Upper lobe of right lung (tissue), 1 donor: Measurements from ENCODE around the gene DDR2. TPM values are rescaled to one million over a fixed set of nuclear protein-coding genes. Genes with fewer than 3 reads are reported as not detected.
"Not testable (repeated sequence)": the region's sequence is repeated elsewhere in the genome, so short reads cannot be mapped to it uniquely, and the experiment has no call there.

Source experiments
- ATAC-seq: fragments of 200-7000 bp; cut with Tn5 transposase; one replicate; pipeline ENCODE4 v1.9.1; 2020; ENCODE audit warnings: mild to moderate bottlenecking, moderate library complexity
- DNase-seq: peaks from one replicate; pipeline ENCODE4 v3.0.0-alpha.2; 2020
- H3K27ac ChIP-seq: fragments of 200-600 bp; one replicate; pipeline ENCODE4 v1.8.0; 2022
- H3K27me3 ChIP-seq: fragments of 200-600 bp; one replicate; pipeline ENCODE4 v1.8.0; 2022; ENCODE audit warnings: mild to moderate bottlenecking
- H3K36me3 ChIP-seq: fragments of 200-600 bp; one replicate; pipeline ENCODE4 v1.8.0; 2022
- H3K4me1 ChIP-seq: fragments of 200-600 bp; one replicate; pipeline ENCODE4 v1.8.0; 2022
- H3K4me3 ChIP-seq: fragments of 200-600 bp; one replicate; pipeline ENCODE4 v1.8.0; 2022; ENCODE audit warnings: mild to moderate bottlenecking
- H3K9me3 ChIP-seq: fragments of 200-600 bp; one replicate; pipeline ENCODE4 v1.8.0; 2022
- CTCF ChIP-seq: fragments of 200-600 bp; IDR thresholded peaks from one replicate; pipeline ENCODE4 v1.8.0; 2022; ENCODE audit warnings: antibody characterized with exemption
- intact Hi-C: fragments of 100-400 bp; cut with DNase I; formaldehyde crosslinking; loops from one replicate; pipeline ENCODE4 v1.11.0; 2022
- total RNA-seq: library from RNA; stranded (reverse); fragmentation: NEBNext Ultra II Directional; extraction: Animal tissue kit (Norgen Biotek cat#: 25700); gene quantifications from one replicate; pipeline ENCODE4 v1.2.1, GENCODE V29; 2021
- donor health status: DM: no; HTN: yes; CAD: no; lungs with severe emphysema.

The DDR2 gene
- total RNA-seq, 1 donor from 2014 or later = 44.6 TPM

GRCh38 chr1:162596514-162597170, 35.6 kb upstream of the DDR2 start:
- Histone ChIP-seq H3K4me1 (no peaks in the 10 kb centered on the region), H3K27me3 (no peaks in the 10 kb centered on the region), H3K9me3 (no peaks in the 10 kb centered on the region), H3K4me3 (no peak overlapping the region), H3K27ac (no peak overlapping the region), H3K36me3 (peaks cover 83% of the 10 kb centered on the region)
- intact Hi-C loops = no loop called here
- no peak for ATAC-seq
- TF ChIP-seq CTCF = no peak
- DNase-seq = no peak

GRCh38 chr1:162599451-162599850, 32.8 kb upstream of the DDR2 start:
- intact Hi-C loops = no loop called here
- Histone ChIP-seq H3K9me3 (no peaks in the 10 kb centered on the region), H3K36me3 (peaks cover 62% of the 10 kb centered on the region), H3K4me1 (no peaks in the 10 kb centered on the region), H3K4me3 (no peak overlapping the region), H3K27ac (no peak overlapping the region), H3K27me3 (no peaks in the 10 kb centered on the region)
- ATAC-seq (no peak), DNase-seq (no peak)
- TF ChIP-seq CTCF = no peak

GRCh38 chr1:162603117-162603516, 29.1 kb upstream of the DDR2 start:
- H3K4me3 ChIP-seq, ATAC-seq, H3K9me3 ChIP-seq, H3K4me1 ChIP-seq, H3K27me3 ChIP-seq, DNase-seq, H3K27ac ChIP-seq, intact Hi-C loops: not testable (repeated sequence)
- peaks cover 26% of the 10 kb centered on the region for H3K36me3 ChIP-seq

- intact Hi-C loops = no loop called here
- H3K4me3 ChIP-seq = no peak overlapping the region
- no peak for TF ChIP-seq CTCF
- no peaks in the 10 kb centered on the region for H3K4me1 ChIP-seq
- ATAC-seq = no peak
- H3K9me3 ChIP-seq = no peaks in the 10 kb centered on the region
- H3K27me3 ChIP-seq = no peaks in the 10 kb centered on the region
- H3K27ac ChIP-seq = no peak overlapping the region
- no peak for DNase-seq
- H3K36me3 ChIP-seq = peaks cover 4% of the 10 kb centered on the region
Observed at GRCh38 chr1:162605225-162605927, 26.9 kb upstream of the DDR2 start.

- no peak overlapping the region for H3K27ac ChIP-seq
- intact Hi-C loops = no loop called here
- H3K9me3 ChIP-seq = no peaks in the 10 kb centered on the region
- H3K4me1 ChIP-seq = no peaks in the 10 kb centered on the region
- H3K36me3 ChIP-seq = no peaks in the 10 kb centered on the region
- ATAC-seq (no peak), DNase-seq (no peak)
- TF ChIP-seq CTCF = no peak
- no peak overlapping the region for H3K4me3 ChIP-seq
- no peaks in the 10 kb centered on the region for H3K27me3 ChIP-seq
Observed at GRCh38 chr1:162609306-162609705, 23.0 kb upstream of the DDR2 start.

GRCh38 chr1:162612606-162613400, 19.5 kb upstream of the DDR2 start:
- peak; percentile 60 for ATAC-seq
- H3K9me3 ChIP-seq = no peaks in the 10 kb centered on the region
- H3K27me3 ChIP-seq = no peaks in the 10 kb centered on the region
- H3K4me1 ChIP-seq = no peaks in the 10 kb centered on the region
- no peak overlapping the region for H3K4me3 ChIP-seq
- DNase-seq = no peak
- intact Hi-C loops = no loop called here
- H3K27ac ChIP-seq = peak overlapping the region; percentile 7
- no peaks in the 10 kb centered on the region for H3K36me3 ChIP-seq
- TF ChIP-seq CTCF = no peak
